H1 (cell line): ENCODE results near the gene P2RY8. TPM values are rescaled to one million over a fixed set of nuclear protein-coding genes. Genes with fewer than 3 reads are reported as not detected.

Source experiments
- CTCF ChIA-PET: fragments of 300-600 bp; sonication (Branson Sonifier 250); formaldehyde crosslinking; loops from one replicate; lab custom pipeline; 2021; ENCODE audit not compliant: partially characterized antibody; lab: Charles Lee
- POLR2A ChIA-PET: fragments of 300-600 bp; sonication (Branson Sonifier 250); formaldehyde crosslinking; loops from one replicate; lab custom pipeline; 2021; ENCODE audit warnings: inconsistent platforms; ENCODE audit not compliant: partially characterized antibody; lab: Charles Lee
- DNase-seq, 2 experiments: peaks; one replicate each; pipeline versions ENCODE4 v3.0.0 to v3.0.0-alpha.2; 2010 to 2022; ENCODE audit warnings: low spot score in 2 of 2, low read depth in 1 of 2, mixed read lengths in 1 of 2
- FAIRE-seq: peaks from 2 replicates; lab custom pipeline; 2011; peaks lifted over from hg19 to GRCh38; lab: Jason Lieb, UNC
- H2AFZ ChIP-seq: 2 replicates; pipeline ENCODE4 v1.8.1; 2012; ENCODE audit warnings: low read length, inconsistent platforms
- H2AK5ac ChIP-seq: 2 replicates; pipeline ENCODE4 v1.6.1; 2013; ENCODE audit warnings: low read depth, low read length
- H2BK120ac ChIP-seq: replicated peaks from 2 replicates; pipeline ENCODE3; 2013; ENCODE audit warnings: low read depth, low read length, inconsistent platforms
- H2BK12ac ChIP-seq: 2 replicates; pipeline ENCODE4 v1.6.1; 2013; ENCODE audit warnings: low read depth, low read length
- H2BK15ac ChIP-seq: 2 replicates; pipeline ENCODE4 v1.6.1; 2013; ENCODE audit warnings: low read length
- H2BK20ac ChIP-seq: 2 replicates; pipeline ENCODE4 v1.6.1; 2013; ENCODE audit warnings: low read length
- H2BK5ac ChIP-seq: 2 replicates; pipeline ENCODE4 v1.6.1; 2013; ENCODE audit warnings: low read depth, low read length
- H3K14ac ChIP-seq: 2 replicates; pipeline ENCODE4 v1.6.1; 2013; ENCODE audit warnings: inconsistent platforms; ENCODE audit not compliant: insufficient read length
- H3K18ac ChIP-seq: 2 replicates; pipeline ENCODE4 v1.6.1; 2013; ENCODE audit warnings: low read length; ENCODE audit errors: extremely low read depth
- H3K23ac ChIP-seq: 2 replicates; pipeline ENCODE4 v1.6.1; 2013; ENCODE audit warnings: inconsistent platforms; ENCODE audit not compliant: insufficient read length
- H3K23me2 ChIP-seq: 2 replicates; pipeline ENCODE4 v1.6.1; 2013; ENCODE audit warnings: low read depth, low read length
- H3K27ac ChIP-seq: 2 replicates; pipeline ENCODE4 v1.6.1; 2011; ENCODE audit warnings: low read depth, low read length, inconsistent platforms
- H3K27me3 ChIP-seq, 4 experiments: replicated peaks in 1 of 4; 1 replicate in 1 of 4; 2 replicates in 3 of 4; pipeline versions ENCODE4 v1.6.1 to v1.8.1; 2011 to 2013; ENCODE audit warnings: low read length in 3 of 4, mild to moderate bottlenecking in 3 of 4, inconsistent platforms in 2 of 4, mixed read lengths in 2 of 4, moderate library complexity in 1 of 4; ENCODE audit not compliant: control insufficient read depth in 3 of 4, insufficient read depth in 3 of 4; ENCODE audit errors: extremely low read depth in 1 of 4
- H3K36me3 ChIP-seq, 4 experiments: 2 replicates each; pipeline versions ENCODE4 v1.6.1 to v1.8.1; 2011 to 2013; ENCODE audit warnings: mild to moderate bottlenecking in 4 of 4, low read length in 3 of 4, moderate library complexity in 2 of 4, control low read depth in 1 of 4, inconsistent platforms in 1 of 4; ENCODE audit not compliant: insufficient read depth in 4 of 4, control insufficient read depth in 2 of 4
- H3K4ac ChIP-seq: replicated peaks from 2 replicates; pipeline ENCODE3; 2013; ENCODE audit warnings: low read length, low read depth, mixed read lengths, inconsistent platforms; ENCODE audit not compliant: insufficient read length
- H3K4me1 ChIP-seq, 4 experiments: replicated peaks in 1 of 4; 1 replicate in 1 of 4; 2 replicates in 3 of 4; pipeline versions ENCODE4 v1.6.1 to v1.8.1; 2011 to 2013; ENCODE audit warnings: low read length in 3 of 4, inconsistent platforms in 2 of 4, mixed read lengths in 1 of 4; ENCODE audit not compliant: insufficient read depth in 4 of 4, control insufficient read depth in 3 of 4
- H3K4me2 ChIP-seq, 2 experiments: 2 replicates each; pipeline versions ENCODE4 v1.6.1 to v1.8.1; 2011 to 2013; ENCODE audit warnings: low read depth in 2 of 2, low read length in 2 of 2, control low read depth in 1 of 2, inconsistent platforms in 1 of 2, mild to moderate bottlenecking in 1 of 2; ENCODE audit not compliant: insufficient read depth in 1 of 2
- H3K4me3 ChIP-seq, 4 experiments: fragments of 200-600, 300-600 bp in 1 of 4; sonication (generic), shearing (Covaris generic), sonication (Bioruptor Twin) in 1 of 4; 2 replicates each; pipeline versions ENCODE4 v1.5.1 to v1.8.1; 2011 to 2016; ENCODE audit warnings: low read length in 4 of 4, low read depth in 3 of 4, control low read depth in 2 of 4, inconsistent platforms in 2 of 4, mild to moderate bottlenecking in 2 of 4, mixed read lengths in 1 of 4, moderate library complexity in 1 of 4; ENCODE audit not compliant: insufficient read depth in 2 of 4; ENCODE audit errors: extremely low read depth in 1 of 4
- H3K56ac ChIP-seq: replicated peaks from 2 replicates; pipeline ENCODE3; 2013; ENCODE audit warnings: low read depth, mild to moderate bottlenecking, mixed read lengths, low read length, inconsistent platforms; ENCODE audit not compliant: insufficient read length
- H3K79me1 ChIP-seq: 2 replicates; pipeline ENCODE4 v1.6.1; 2013; ENCODE audit warnings: low read depth, low read length, control low read depth
- H3K79me2 ChIP-seq, 2 experiments: 2 replicates each; pipeline versions ENCODE4 v1.6.1 to v1.8.1; 2012 to 2013; ENCODE audit warnings: low read length in 2 of 2, mild to moderate bottlenecking in 2 of 2, inconsistent platforms in 1 of 2; ENCODE audit not compliant: insufficient read depth in 2 of 2, control insufficient read depth in 1 of 2
- H3K9ac ChIP-seq, 4 experiments: replicated peaks in 1 of 4; 1 replicate in 1 of 4; 2 replicates in 3 of 4; pipeline versions ENCODE4 v1.6.1 to v1.8.1; 2011 to 2013; ENCODE audit warnings: low read depth in 3 of 4, low read length in 3 of 4, control low read depth in 2 of 4, mild to moderate bottlenecking in 2 of 4, moderate library complexity in 2 of 4, inconsistent platforms in 1 of 4; ENCODE audit errors: extremely low read depth in 1 of 4
- H3K9me3 ChIP-seq, 2 experiments: 2 replicates each; pipeline versions ENCODE4 v1.6.1 to v1.8.1; 2012 to 2013; ENCODE audit warnings: mild to moderate bottlenecking in 2 of 2, moderate library complexity in 2 of 2, control low read depth in 1 of 2, inconsistent platforms in 1 of 2, low read depth in 1 of 2, low read length in 1 of 2, mixed read lengths in 1 of 2; ENCODE audit not compliant: insufficient read depth in 2 of 2
- H4K20me1 ChIP-seq, 2 experiments: replicated peaks in 1 of 2; 2 replicates each; pipeline versions ENCODE3 to v1.8.1; 2011 to 2013; ENCODE audit warnings: inconsistent platforms in 2 of 2, low read length in 2 of 2, mild to moderate bottlenecking in 1 of 2; ENCODE audit not compliant: insufficient read depth in 2 of 2, control insufficient read depth in 1 of 2
- H4K5ac ChIP-seq: 2 replicates; pipeline ENCODE4 v1.6.1; 2013; ENCODE audit warnings: low read length, low read depth, mixed read lengths, inconsistent platforms; ENCODE audit not compliant: insufficient read length
- H4K8ac ChIP-seq: 2 replicates; pipeline ENCODE4 v1.8.0; 2013; ENCODE audit warnings: mild to moderate bottlenecking, moderate library complexity, low read length, inconsistent platforms; ENCODE audit not compliant: insufficient read depth; ENCODE audit errors: extremely low read depth
- H4K91ac ChIP-seq: replicated peaks from 2 replicates; pipeline ENCODE3; 2013; ENCODE audit warnings: low read length, mixed read lengths, inconsistent platforms; ENCODE audit not compliant: insufficient read length
- CBX8 ChIP-seq: fragments of 300-800, 300-1000 bp; sonication (generic); IDR thresholded peaks from 2 replicates; pipeline ENCODE4 v1.7.1; 2016; ENCODE audit warnings: low read depth, low read length, borderline replicate concordance
- CHD1 ChIP-seq: IDR thresholded peaks from 2 replicates; pipeline ENCODE4 v1.6.1; 2012; ENCODE audit warnings: low read depth, low read length, improper control_type of control experiment
- E2F6 ChIP-seq: IDR thresholded peaks from 2 replicates; pipeline ENCODE4 v1.6.1; 2012; ENCODE audit warnings: inconsistent platforms
- EGR1 ChIP-seq: IDR thresholded peaks from 2 replicates; pipeline ENCODE4 v1.6.1; 2011; ENCODE audit warnings: low read depth, low read length, borderline replicate concordance
- GTF2F1 ChIP-seq: IDR thresholded peaks from 2 replicates; pipeline ENCODE4 v1.6.1; 2012; ENCODE audit warnings: low read depth, low read length, improper control_type of control experiment, borderline replicate concordance
- JUND ChIP-seq: IDR thresholded peaks from 2 replicates; pipeline ENCODE4 v1.6.1; 2011; ENCODE audit warnings: mild to moderate bottlenecking, improper control_type of control experiment, low read length
- KDM1A ChIP-seq: fragments of 200-600, 300-600 bp; sonication (generic); IDR thresholded peaks from 2 replicates; pipeline ENCODE4 v1.7.1; 2016; ENCODE audit warnings: mild to moderate bottlenecking, low read length, borderline replicate concordance
- MAFK ChIP-seq: IDR thresholded peaks from 2 replicates; pipeline ENCODE4 v1.6.1; 2012; ENCODE audit warnings: low read depth, mild to moderate bottlenecking, improper control_type of control experiment, low read length
- NANOG ChIP-seq: IDR thresholded peaks from 2 replicates; pipeline ENCODE4 v1.6.1; 2011; ENCODE audit warnings: low read length, low read depth, mild to moderate bottlenecking, inconsistent platforms; ENCODE audit not compliant: insufficient read depth, poor library complexity, severe bottlenecking
- POLR2AphosphoS5 ChIP-seq: IDR thresholded peaks from 2 replicates; pipeline ENCODE4 v1.6.1; 2011; ENCODE audit warnings: low read depth, low read length
- RBBP5 ChIP-seq: IDR thresholded peaks from 2 replicates; pipeline ENCODE4 v1.7.1; 2012; ENCODE audit warnings: low read depth, mild to moderate bottlenecking, inconsistent platforms, low read length, moderate library complexity, borderline replicate concordance
- SIN3A ChIP-seq, 2 experiments: IDR thresholded peaks in 1 of 2; conservative IDR thresholded peaks in 1 of 2; 2 replicates each; pipeline ENCODE4 v1.6.1; 2011 to 2012; ENCODE audit warnings: low read length in 2 of 2, improper control_type of control experiment in 1 of 2, low read depth in 1 of 2, mild to moderate bottlenecking in 1 of 2
- SRF ChIP-seq: IDR thresholded peaks from 2 replicates; pipeline ENCODE4 v1.6.1; 2011; ENCODE audit warnings: mild to moderate bottlenecking, low read depth, low read length, moderate library complexity
- SUZ12 ChIP-seq: fragments of 200-600 bp; sonication (generic); IDR thresholded peaks from 2 replicates; pipeline ENCODE4 v1.6.1; 2012; ENCODE audit warnings: mild to moderate bottlenecking, inconsistent platforms, low read length, moderate library complexity, mixed read lengths
- WGBS, 2 experiments: shearing (Covaris generic) in 1 of 2; methylation state at CpG; one replicate each; pipeline versions ENCODE4 v1.1.6 to v1.1.7; 2013 to 2015; ENCODE audit warnings: low lambda C conversion rate in 2 of 2, mixed read lengths in 2 of 2, inconsistent platforms in 1 of 2, low coverage in 1 of 2, missing lambda C conversion rate in 1 of 2; ENCODE audit not compliant: insufficient replicate concordance in 2 of 2, insufficient coverage in 1 of 2, insufficient read length in 1 of 2; ENCODE audit errors: extremely low coverage in 1 of 2, missing lambda C conversion rate in 1 of 2; 5-methylcytosine and 5-hydroxymethylcytosine counted together
- polyA plus RNA-seq, 7 experiments: library from polyadenylated mRNA; depleted of rRNA in 3 of 7; stranded (reverse) in 5 of 7; unstranded in 2 of 7; fragments of >200 nt in 5 of 7; fragments of 200-250 nt in 2 of 7; gene quantifications; 1 replicate in 5 of 7; 2 replicates in 1 of 7; 4 replicates in 1 of 7; pipeline versions ENCODE4 v1.2.1 to v1.2.3, GENCODE V29; 2011 to 2013; ENCODE audit warnings: missing spikeins in 2 of 7, mixed read lengths in 2 of 7
- total RNA-seq: library from RNA; stranded (reverse); fragmentation: NEBNext Ultra II Directional; extraction: Animal tissue kit (Norgen Biotek cat#: 25700); gene quantifications from 2 replicates; pipeline ENCODE4 v1.2.1, GENCODE V29; 2021

The P2RY8 gene
- total and polyA plus RNA-seq, 2 of the 8 experiments (the other 6 are each of a cell fraction or from before 2014, with no cell fraction given): 0.09 to 0.15 TPM

- H2BK12ac ChIP-seq: no peak overlapping the region
- H3K4me1 ChIP-seq: peaks cover 0 to 1% (median 0%) of the 10 kb centered on the region in 4 experiments; a peak in 2 of 7 replicates
- no peak overlapping the region for H2BK20ac ChIP-seq
- no peak overlapping the region for H3K27ac ChIP-seq
- ChIA-PET CTCF (no interaction called here), POLR2A (no interaction called here)
- peaks cover 13% of the 10 kb centered on the region; the same call in 1 of the 2 replicates for H3K23me2 ChIP-seq
- H3K4ac ChIP-seq: no peak overlapping the region
- FAIRE-seq (no peak), DNase-seq (no peak)
- H2AFZ ChIP-seq: no peak overlapping the region
- peaks cover 0 to 5% of the 10 kb centered on the region in 2 experiments for H4K20me1 ChIP-seq
- H4K91ac ChIP-seq: no peak overlapping the region
- WGBS, 2 experiments: 96% methylated on average over 2 of the region's 2 CpGs; no CpG with 5 or more reads in 1 of the 2 experiments
- H2BK5ac ChIP-seq: no peak overlapping the region
- no peak overlapping the region for H4K5ac ChIP-seq
- no peak overlapping the region for H4K8ac ChIP-seq
- no peak overlapping the region for H3K18ac ChIP-seq
- H3K23ac ChIP-seq: no peak overlapping the region
- no peak overlapping the region for H3K9ac ChIP-seq
- no peak overlapping the region for H2BK120ac ChIP-seq
- peaks cover 29% of the 10 kb centered on the region for H3K79me1 ChIP-seq
- H3K36me3 ChIP-seq: peaks cover 4 to 29% (median 11%) of the 10 kb centered on the region in 4 experiments; a peak in 6 of 8 replicates
- H3K79me2 ChIP-seq: peaks cover 52 to 75% of the 10 kb centered on the region in 2 experiments
- H2BK15ac ChIP-seq: no peak overlapping the region
- no peak overlapping the region for H3K14ac ChIP-seq
- H3K56ac ChIP-seq: no peak overlapping the region
- no peak overlapping the region for H3K4me3 ChIP-seq
- no peaks in the 10 kb centered on the region for H3K27me3 ChIP-seq
- H2AK5ac ChIP-seq: no peak overlapping the region
- no peak overlapping the region for H3K4me2 ChIP-seq
- H3K9me3 ChIP-seq: peaks cover 4 to 26% of the 10 kb centered on the region in 2 experiments; a peak in 3 of 4 replicates
- TF ChIP-seq JUND: no peak
- TF ChIP-seq E2F6: no peak
- no peak for TF ChIP-seq SRF
- TF ChIP-seq SIN3A (conservative IDR thresholded peaks at IDR 0.05 in 1 of 2, IDR thresholded peaks at IDR 0.05 in 1 of 2; ENCODE audit: low read depth in 1 of 2, low read length in 2 of 2): no peak
- no peak for TF ChIP-seq CHD1
- TF ChIP-seq CBX8: no peak
- no peak for TF ChIP-seq MAFK
- no peak for TF ChIP-seq KDM1A
- TF ChIP-seq GTF2F1: no peak
- no peak for TF ChIP-seq NANOG
- no peak for TF ChIP-seq SUZ12
- no peak for TF ChIP-seq RBBP5
- TF ChIP-seq POLR2AphosphoS5: no peak
- TF ChIP-seq EGR1: no peak
These were observed 87.2 kb downstream of the P2RY8 start for GRCh38 chrX:1449823-1450149.
